Jurkat, Clone E6-1 (cell line): ENCODE data around the gene SEC14L1.

Experiments used
- DNase-seq: peaks from one replicate; pipeline ENCODE4 v3.0.0-alpha.2; 2011; ENCODE audit warnings: low read depth, low spot score
- H3K4me3 ChIP-seq: 2 replicates; pipeline ENCODE4 v1.5.1; 2011; ENCODE audit warnings: mild to moderate bottlenecking, low read length, control low read depth, moderate library complexity

Gene SEC14L1

GRCh38 chr17:77180503-77181357 lies 40.0 kb downstream of the SEC14L1 start:
- no peak for DNase-seq
- H3K4me3 ChIP-seq: no peak overlapping the region

- DNase-seq: no peak
- H3K4me3 ChIP-seq: no peak overlapping the region
Observed at GRCh38 chr17:77182205-77183172, 41.7 kb downstream of the SEC14L1 start.

- DNase-seq: no peak
- H3K4me3 ChIP-seq: no peak overlapping the region
Observed at GRCh38 chr17:77184474-77184873, 43.7 kb downstream of the SEC14L1 start.

- no peak for DNase-seq
- H3K4me3 ChIP-seq: no peak overlapping the region
Observed at GRCh38 chr17:77185137-77185536, 44.4 kb downstream of the SEC14L1 start.

GRCh38 chr17:77186141-77186604 lies 45.4 kb downstream of the SEC14L1 start:
- H3K4me3 ChIP-seq: no peak overlapping the region
- DNase-seq: no peak

GRCh38 chr17:77188084-77189066 lies 47.6 kb downstream of the SEC14L1 start:
- no peak overlapping the region for H3K4me3 ChIP-seq
- no peak for DNase-seq

- H3K4me3 ChIP-seq: no peak overlapping the region
- DNase-seq: no peak
Observed at GRCh38 chr17:77189148-77189547, 48.4 kb downstream of the SEC14L1 start.

GRCh38 chr17:77190576-77190975 lies 49.8 kb downstream of the SEC14L1 start:
- no peak overlapping the region for H3K4me3 ChIP-seq
- no peak for DNase-seq

- H3K4me3 ChIP-seq: no peak overlapping the region
- no peak for DNase-seq
Observed at GRCh38 chr17:77191244-77191643, 50.5 kb downstream of the SEC14L1 start.

- H3K4me3 ChIP-seq: no peak overlapping the region
- no peak for DNase-seq
Observed at GRCh38 chr17:77193653-77194052, 52.9 kb downstream of the SEC14L1 start.

GRCh38 chr17:77194179-77194578 lies 53.4 kb downstream of the SEC14L1 start:
- DNase-seq: no peak
- no peak overlapping the region for H3K4me3 ChIP-seq

GRCh38 chr17:77196251-77196650 lies 55.5 kb downstream of the SEC14L1 start:
- H3K4me3 ChIP-seq: no peak overlapping the region
- DNase-seq: no peak

- no peak overlapping the region for H3K4me3 ChIP-seq
- DNase-seq: no peak
Observed at GRCh38 chr17:77197115-77197514, 56.3 kb downstream of the SEC14L1 start.

- DNase-seq: no peak
Observed at GRCh38 chr17:77200711-77201110, 59.9 kb downstream of the SEC14L1 start.

GRCh38 chr17:77203436-77203835 lies 62.7 kb downstream of the SEC14L1 start:
- H3K4me3 ChIP-seq: no peak overlapping the region
- no peak for DNase-seq

More at GRCh38 chr17:77200711-77201110, 59.9 kb downstream of the SEC14L1 start:
- H3K4me3 ChIP-seq: no peak overlapping the region

GRCh38 chr17:77203846-77204245 lies 63.1 kb downstream of the SEC14L1 start:
- H3K4me3 ChIP-seq: no peak overlapping the region
- DNase-seq: no peak

GRCh38 chr17:77204536-77204935 lies 63.8 kb downstream of the SEC14L1 start:
- no peak for DNase-seq
- no peak overlapping the region for H3K4me3 ChIP-seq

- H3K4me3 ChIP-seq: no peak overlapping the region
- DNase-seq: no peak
Observed at GRCh38 chr17:77205396-77206125, 64.8 kb downstream of the SEC14L1 start.
